ENCODE results near the gene SH3RF1.

DNA sequence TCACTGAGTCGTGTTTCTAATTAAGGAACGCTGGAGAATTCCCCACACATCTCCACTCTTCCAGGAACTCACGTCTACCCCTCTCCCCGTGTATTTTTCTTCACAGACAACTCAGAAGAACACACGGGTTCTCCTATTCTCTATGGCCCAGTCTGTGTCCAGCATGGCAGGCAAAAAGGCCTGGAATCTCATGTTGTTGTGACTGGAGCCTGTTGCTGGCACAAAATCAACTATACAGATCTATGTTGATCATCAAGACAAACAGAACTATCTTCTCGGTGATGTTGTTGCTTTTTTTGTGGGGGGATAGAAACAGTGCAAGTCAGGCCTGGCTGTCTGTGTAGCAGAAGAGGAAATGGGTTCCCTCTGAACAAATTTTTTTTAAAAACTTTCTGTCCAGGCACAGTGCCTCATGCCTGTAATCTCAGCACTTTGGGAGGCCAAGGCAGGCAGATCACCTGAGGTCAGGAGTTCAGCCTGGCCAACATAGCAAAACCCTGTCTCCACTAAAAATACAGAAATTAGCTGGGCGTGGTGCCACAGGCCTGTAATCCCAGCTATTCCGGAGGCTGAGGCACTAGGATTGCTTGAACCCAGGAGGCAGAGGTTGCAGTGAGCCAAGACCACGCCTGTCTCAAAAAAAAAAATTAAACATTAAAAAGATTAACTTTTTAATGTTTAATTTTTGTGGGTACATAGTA, 210.2 kb downstream of the SH3RF1 start:
- TF ChIP-seq, protein P1, sequence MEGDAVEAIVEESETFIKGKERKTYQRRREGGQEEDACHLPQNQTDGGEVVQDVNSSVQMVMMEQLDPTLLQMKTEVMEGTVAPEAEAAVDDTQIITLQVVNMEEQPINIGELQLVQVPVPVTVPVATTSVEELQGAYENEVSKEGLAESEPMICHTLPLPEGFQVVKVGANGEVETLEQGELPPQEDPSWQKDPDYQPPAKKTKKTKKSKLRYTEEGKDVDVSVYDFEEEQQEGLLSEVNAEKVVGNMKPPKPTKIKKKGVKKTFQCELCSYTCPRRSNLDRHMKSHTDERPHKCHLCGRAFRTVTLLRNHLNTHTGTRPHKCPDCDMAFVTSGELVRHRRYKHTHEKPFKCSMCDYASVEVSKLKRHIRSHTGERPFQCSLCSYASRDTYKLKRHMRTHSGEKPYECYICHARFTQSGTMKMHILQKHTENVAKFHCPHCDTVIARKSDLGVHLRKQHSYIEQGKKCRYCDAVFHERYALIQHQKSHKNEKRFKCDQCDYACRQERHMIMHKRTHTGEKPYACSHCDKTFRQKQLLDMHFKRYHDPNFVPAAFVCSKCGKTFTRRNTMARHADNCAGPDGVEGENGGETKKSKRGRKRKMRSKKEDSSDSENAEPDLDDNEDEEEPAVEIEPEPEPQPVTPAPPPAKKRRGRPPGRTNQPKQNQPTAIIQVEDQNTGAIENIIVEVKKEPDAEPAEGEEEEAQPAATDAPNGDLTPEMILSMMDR (IDR thresholded peaks at IDR 0.05): no peak
- no peak for TF ChIP-seq POLR2A (IDR thresholded peaks at IDR 0.05)

All from uterus (tissue), 2 donors.